IMR-90 (cell line): ENCODE results near the gene CTNS. TPM values are rescaled to one million over a fixed set of nuclear protein-coding genes. Genes with fewer than 3 reads are reported as not detected.

ENCODE experiments used
- ATAC-seq: fragments of 200-7000 bp; cut with Tn5 transposase; 2 replicates; pipeline ENCODE4 v1.9.1; 2020; ENCODE audit warnings: low read depth, mild to moderate bottlenecking, moderate library complexity
- BruUV-seq: library from RNA; stranded (reverse); fragments of 400-500 nt; replicated peaks from 2 replicates; lab custom pipeline; 2021; lab: Mats Ljungman, UMichigan
- CTCF ChIA-PET: fragments of 300-600 bp; formaldehyde crosslinking; extraction: SDS; loops from one replicate; lab custom pipeline; 2021; ENCODE audit warnings: antibody characterized with exemption; lab: Yijun Ruan, JAX
- POLR2A ChIA-PET: fragments of 300-600 bp; sonication (Branson Sonifier 250); formaldehyde crosslinking; loops from one replicate; lab custom pipeline; 2022; ENCODE audit warnings: antibody characterized with exemption; ENCODE audit not compliant: unreplicated experiment; lab: Charles Lee
- DNase-seq: peaks from one replicate; pipeline ENCODE4 v3.0.0; 2013
- H2AFZ ChIP-seq: replicated peaks from 2 replicates; pipeline ENCODE3; 2013; ENCODE audit warnings: low read length, mild to moderate bottlenecking; ENCODE audit not compliant: poor library complexity
- H2AK5ac ChIP-seq: 2 replicates; pipeline ENCODE4 v1.6.1; 2013; ENCODE audit warnings: low read depth, low read length, inconsistent platforms
- H2AK9ac ChIP-seq: replicated peaks from 2 replicates; pipeline ENCODE3; 2013; ENCODE audit warnings: mild to moderate bottlenecking, low read depth, low read length, moderate library complexity; ENCODE audit not compliant: poor library complexity
- H2BK120ac ChIP-seq: 2 replicates; pipeline ENCODE4 v1.6.1; 2013; ENCODE audit warnings: low read depth, low read length, inconsistent platforms
- H2BK15ac ChIP-seq: 3 replicates; pipeline ENCODE4 v1.6.1; 2013; ENCODE audit warnings: low read depth, low read length, inconsistent platforms
- H2BK20ac ChIP-seq: 2 replicates; pipeline ENCODE4 v1.6.1; 2013; ENCODE audit warnings: low read depth, mild to moderate bottlenecking, inconsistent platforms, low read length, moderate library complexity
- H2BK5ac ChIP-seq: 2 replicates; pipeline ENCODE4 v1.6.1; 2013; ENCODE audit warnings: mild to moderate bottlenecking, low read depth, low read length, inconsistent platforms; ENCODE audit not compliant: poor library complexity, severe bottlenecking
- H3K14ac ChIP-seq: replicated peaks from 2 replicates; pipeline ENCODE4 v1.6.1; 2013; ENCODE audit warnings: low read depth, low read length, inconsistent platforms
- H3K18ac ChIP-seq: 2 replicates; pipeline ENCODE4 v1.6.1; 2013; ENCODE audit warnings: low read depth, low read length, control low read depth
- H3K23ac ChIP-seq: 2 replicates; pipeline ENCODE4 v1.6.1; 2013; ENCODE audit warnings: low read depth, low read length, inconsistent platforms
- H3K27ac ChIP-seq: 2 replicates; pipeline ENCODE4 v1.5.1; 2013; ENCODE audit warnings: mild to moderate bottlenecking, control low read depth, low read length; ENCODE audit not compliant: insufficient read depth
- H3K27me3 ChIP-seq: 2 replicates; pipeline ENCODE4 v1.6.1; 2013; ENCODE audit warnings: low read length; ENCODE audit not compliant: control insufficient read depth, insufficient read depth
- H3K36me3 ChIP-seq: 2 replicates; pipeline ENCODE4 v1.6.1; 2013; ENCODE audit warnings: low read length, mixed read lengths; ENCODE audit not compliant: control insufficient read depth, insufficient read depth
- H3K4ac ChIP-seq: 2 replicates; pipeline ENCODE4 v1.6.1; 2013; ENCODE audit warnings: low read depth, low read length, inconsistent platforms
- H3K4me1 ChIP-seq: 2 replicates; pipeline ENCODE4 v1.6.1; 2013; ENCODE audit warnings: low read length, mixed read lengths; ENCODE audit not compliant: control insufficient read depth, insufficient read depth
- H3K4me2 ChIP-seq: 2 replicates; pipeline ENCODE4 v1.6.1; 2013; ENCODE audit warnings: low read depth, mild to moderate bottlenecking, control low read depth, low read length, moderate library complexity
- H3K4me3 ChIP-seq: 2 replicates; pipeline ENCODE4 v1.5.1; 2013; ENCODE audit warnings: low read depth, mild to moderate bottlenecking, control low read depth, low read length, moderate library complexity; ENCODE audit not compliant: insufficient read depth
- H3K56ac ChIP-seq: 2 replicates; pipeline ENCODE4 v1.6.1; 2013; ENCODE audit warnings: low read length, inconsistent platforms; ENCODE audit not compliant: insufficient read depth; ENCODE audit errors: extremely low read depth
- H3K79me1 ChIP-seq, 2 experiments: 2 replicates each; pipeline ENCODE4 v1.6.1; 2013; ENCODE audit warnings: low read length in 2 of 2, inconsistent platforms in 1 of 2, low read depth in 1 of 2
- H3K9ac ChIP-seq: 2 replicates; pipeline ENCODE4 v1.6.1; 2013; ENCODE audit warnings: low read depth, low read length, control low read depth
- H3K9me1 ChIP-seq: 2 replicates; pipeline ENCODE4 v1.6.1; 2013; ENCODE audit warnings: low read length, inconsistent platforms; ENCODE audit not compliant: insufficient read depth
- H3K9me3 ChIP-seq: 2 replicates; pipeline ENCODE4 v1.6.1; 2013; ENCODE audit warnings: low read length; ENCODE audit not compliant: control insufficient read depth, insufficient read depth
- H4K20me1 ChIP-seq: 2 replicates; pipeline ENCODE4 v1.6.1; 2013; ENCODE audit warnings: low read length, inconsistent platforms; ENCODE audit not compliant: insufficient read depth
- H4K5ac ChIP-seq: 2 replicates; pipeline ENCODE4 v1.6.1; 2013; ENCODE audit warnings: mild to moderate bottlenecking, low read depth, low read length, control low read depth
- H4K8ac ChIP-seq, 2 experiments: 2 replicates each; pipeline ENCODE4 v1.6.1; 2013; ENCODE audit warnings: low read depth in 2 of 2, low read length in 2 of 2, control low read depth in 1 of 2, inconsistent platforms in 1 of 2
- H4K91ac ChIP-seq: 2 replicates; pipeline ENCODE4 v1.6.1; 2013; ENCODE audit warnings: low read depth, low read length, inconsistent platforms; ENCODE audit not compliant: insufficient read depth
- CEBPB ChIP-seq: IDR thresholded peaks from 2 replicates; pipeline ENCODE4 v1.6.1; 2012; ENCODE audit warnings: low read depth, low read length, improper control_type of control experiment
- CHD1 ChIP-seq: IDR thresholded peaks from 2 replicates; pipeline ENCODE4 v1.6.1; 2012; ENCODE audit warnings: low read depth, low read length, improper control_type of control experiment
- ELK1 ChIP-seq: fragments of 150-350 bp; IDR thresholded peaks from 2 replicates; pipeline ENCODE4 v1.6.1; 2016; ENCODE audit warnings: low read depth, mild to moderate bottlenecking, low read length, moderate library complexity, borderline replicate concordance
- FOS ChIP-seq: fragments of 150-350 bp; IDR thresholded peaks from 2 replicates; pipeline ENCODE4 v1.6.1; 2016; ENCODE audit warnings: low read depth, low read length
- RAD21 ChIP-seq: IDR thresholded peaks from 2 replicates; pipeline ENCODE4 v1.6.1; 2012; ENCODE audit warnings: low read length, improper control_type of control experiment
- RFX5 ChIP-seq: IDR thresholded peaks from 2 replicates; pipeline ENCODE4 v1.8.0; 2012; ENCODE audit warnings: low read depth, mild to moderate bottlenecking, low read length, moderate library complexity
- USF2 ChIP-seq: fragments of 150-350 bp; IDR thresholded peaks from 2 replicates; pipeline ENCODE4 v1.6.1; 2017; ENCODE audit warnings: mild to moderate bottlenecking, antibody characterized with exemption, low read length, low read depth
- WGBS, 2 experiments: methylation state at CpG; one replicate each; pipeline versions ENCODE4 v1.1.5 to v1.1.7; 2013; ENCODE audit warnings: missing lambda C conversion rate in 2 of 2; ENCODE audit not compliant: insufficient read length in 1 of 2; ENCODE audit errors: extremely low coverage in 2 of 2; 5-methylcytosine and 5-hydroxymethylcytosine counted together
- dilution Hi-C: fragments of 300-500 bp; cut with HindIII; formaldehyde crosslinking; loops from one replicate; pipeline ENCODE4 v1.14.3; 2018; ENCODE audit warnings: low sequenced_read_pairs; ENCODE audit not compliant: unreplicated experiment
- in situ Hi-C: fragments of 300-500 bp; cut with MboI; formaldehyde crosslinking; loops from 3 replicates; pipeline ENCODE4 v1.14.3; 2019; ENCODE audit warnings: low sequenced_read_pairs, inconsistent platforms, mixed read lengths
- intact Hi-C: fragments of 100-400 bp; cut with micrococcal nuclease; formaldehyde crosslinking; loops from 2 replicates; pipeline ENCODE4 v1.10.0; 2022
- polyA plus RNA-seq, 3 experiments: library from polyadenylated mRNA; depleted of rRNA; stranded (reverse); fragments of >200 nt; gene quantifications; 2 replicates each; pipeline ENCODE4 v1.2.3, GENCODE V29; 2012; ENCODE audit warnings: low replicate concordance in 1 of 3
- total RNA-seq: library from RNA; depleted of rRNA; stranded (reverse); fragments of >200 nt; gene quantifications from 2 replicates; pipeline ENCODE4 v1.2.3, GENCODE V29; 2012

Gene CTNS
- total and polyA plus RNA-seq, 2 of the 4 experiments (the other 2 are of a cell fraction): 4.7 to 5.3 TPM

- no peak for TF ChIP-seq RFX5
- no peak for TF ChIP-seq RAD21
Measured at GRCh38 chr17:3657874-3658783, 21.6 kb downstream of the CTNS start (continued).

GRCh38 chr17:3658784-3659449 lies 22.4 kb downstream of the CTNS start:
- CTCF ChIA-PET: no interaction called here
- Histone ChIP-seq H4K20me1 (peaks cover 32% of the 10 kb centered on the region), H3K27me3 (no peaks in the 10 kb centered on the region), H2AFZ (no peak overlapping the region), H3K4ac (peak overlapping the region; percentile 62), H3K23ac (no peak overlapping the region), H3K27ac (peak overlapping the region; percentile 66), H3K56ac (no peak overlapping the region; the same call in 1 of the 2 replicates), H2BK15ac (no peak overlapping the region), H2BK20ac (no peak overlapping the region), H2BK120ac (no peak overlapping the region), H2AK5ac (peak overlapping the region; percentile 24), H4K91ac (no peak overlapping the region), H3K4me2 (no peak overlapping the region), H2AK9ac (peak overlapping the region; percentile 65), H4K8ac (peak overlapping the region in 1 of 2 experiments; percentile 70; a peak in 1 of 4 replicates), H3K36me3 (peaks cover 28% of the 10 kb centered on the region), H3K9me1 (peaks cover 20% of the 10 kb centered on the region), H2BK5ac (peak overlapping the region; percentile 31), H4K5ac (peak overlapping the region; percentile 4; the same call in 1 of the 2 replicates), H3K14ac (peak overlapping the region; percentile 52; the same call in 1 of the 2 replicates), H3K79me1 (peaks cover 0 to 21% of the 10 kb centered on the region in 2 experiments; a peak in 2 of 4 replicates), H3K9me3 (no peaks in the 10 kb centered on the region), H3K9ac (no peak overlapping the region), H3K18ac (peak overlapping the region; percentile 38; the same call in 1 of the 2 replicates), H3K4me1 (peaks cover 8% of the 10 kb centered on the region), H3K4me3 (no peak overlapping the region)
- DNase-seq: no peak
- intact Hi-C loops: no loop called here
- BruUV-seq: no TSS peak
- dilution Hi-C loops: no loop called here
- TF ChIP-seq CHD1: no peak
- TF ChIP-seq USF2: no peak
- TF ChIP-seq ELK1: no peak
- TF ChIP-seq RAD21: no peak
- no peak for TF ChIP-seq CEBPB
- TF ChIP-seq FOS: no peak
- WGBS, 2 experiments: 63% methylated on average over 10 of the region's 22 CpGs; no CpG with 5 or more reads in 1 of the 2 experiments
- POLR2A ChIA-PET: no interaction called here
- in situ Hi-C loops: no loop called here
- no peak for ATAC-seq
